HCT116 (cell line): ENCODE measurements around the gene PAQR8. TPM values are rescaled to one million over a fixed set of nuclear protein-coding genes. Genes with fewer than 3 reads are reported as not detected.
A peak's percentile ranks its signal among the peaks of the same experiment; 100 is the strongest.

Source experiments
- ATAC-seq: fragments of 200-7000 bp; cut with Tn5 transposase; 2 replicates; pipeline ENCODE4 v1.9.1; 2020; ENCODE audit warnings: mild to moderate bottlenecking, moderate library complexity
- BruUV-seq: library from RNA; stranded (reverse); fragments of 400-500 nt; replicated peaks from 2 replicates; lab custom pipeline; 2021; lab: Mats Ljungman, UMichigan
- CTCF ChIA-PET: fragments of 300-600 bp; sonication (Branson Sonifier 250); formaldehyde crosslinking; loops from one replicate; lab custom pipeline; 2021; ENCODE audit warnings: antibody characterized with exemption; lab: Charles Lee
- POLR2A ChIA-PET: fragments of 300-600, 350-600 bp; sonication (Branson Sonifier 250); formaldehyde crosslinking; loops from one replicate; lab custom pipeline; 2021; ENCODE audit warnings: antibody characterized with exemption; lab: Charles Lee
- RAD21 ChIA-PET, 2 experiments: fragments of 300-600 bp; sonication (Branson Sonifier 250); formaldehyde crosslinking; loops; one replicate each; lab custom pipeline; 2023; ENCODE audit warnings: low total read pairs in 2 of 2; ENCODE audit not compliant: uncharacterized antibody in 2 of 2, unreplicated experiment in 2 of 2, low non-redundant PET in 1 of 2; lab: Charles Lee
- DNase-seq: peaks from one replicate; pipeline ENCODE4 v3.0.0-alpha.2; 2010; ENCODE audit warnings: low read depth, low spot score
- H2AFZ ChIP-seq: fragments of 200-600 bp; shearing (Covaris generic), sonication (generic); 2 replicates; pipeline ENCODE4 v1.6.1; 2017; ENCODE audit warnings: low read depth, mixed run types, mixed read lengths, antibody characterized with exemption, low read length; ENCODE audit not compliant: poor library complexity, severe bottlenecking
- H3K27ac ChIP-seq: 2 replicates; pipeline ENCODE4 v1.5.1; 2012; ENCODE audit warnings: low read depth, low read length
- H3K27me3 ChIP-seq: fragments of 200-600 bp; sonication (generic); 2 replicates; pipeline ENCODE4 v1.6.1; 2016; ENCODE audit warnings: mixed run types, low read length, mixed read lengths; ENCODE audit not compliant: insufficient read depth
- H3K36me3 ChIP-seq, 2 experiments: fragments of 200-500 bp in 1 of 2; fragments of 200-600 bp in 1 of 2; sonication (Bioruptor generic) in 1 of 2; sonication (generic) in 1 of 2; 2 replicates each; pipeline versions ENCODE4 v1.5.1 to v1.6.1; 2014 to 2016; ENCODE audit warnings: low read length in 2 of 2, inconsistent platforms in 1 of 2, mixed read lengths in 1 of 2, mixed run types in 1 of 2; ENCODE audit not compliant: insufficient read depth in 2 of 2, control insufficient read depth in 1 of 2
- H3K4me1 ChIP-seq, 2 experiments: fragments of 200-600 bp in 1 of 2; sonication (generic) in 1 of 2; 2 replicates each; pipeline versions ENCODE4 v1.5.1 to v1.6.1; 2012 to 2017; ENCODE audit warnings: low read length in 2 of 2, inconsistent platforms in 1 of 2, mild to moderate bottlenecking in 1 of 2, mixed read lengths in 1 of 2, mixed run types in 1 of 2, moderate library complexity in 1 of 2; ENCODE audit not compliant: insufficient read depth in 2 of 2, control insufficient read depth in 1 of 2
- H3K4me2 ChIP-seq: fragments of 200-600 bp; sonication (generic); 2 replicates; pipeline ENCODE4 v1.6.1; 2017; ENCODE audit warnings: mixed run types, low read length, mixed read lengths
- H3K4me3 ChIP-seq, 2 experiments: fragments of 200-600 bp in 1 of 2; sonication (generic) in 1 of 2; replicated peaks in 1 of 2; 2 replicates each; pipeline ENCODE4 v1.5.1; 2011 to 2016; ENCODE audit warnings: low read length in 2 of 2, control low read depth in 1 of 2, low read depth in 1 of 2, mild to moderate bottlenecking in 1 of 2, mixed read lengths in 1 of 2, mixed run types in 1 of 2
- H3K79me2 ChIP-seq: fragments of 200-600 bp; sonication (generic); 2 replicates; pipeline ENCODE4 v1.6.1; 2017; ENCODE audit warnings: mild to moderate bottlenecking, mixed run types, low read length, moderate library complexity, mixed read lengths; ENCODE audit not compliant: insufficient read depth
- H3K9ac ChIP-seq: fragments of 200-600 bp; sonication (generic); 2 replicates; pipeline ENCODE4 v1.6.1; 2016; ENCODE audit warnings: low read length, mixed read lengths
- H3K9me2 ChIP-seq: fragments of 200-600 bp; sonication (generic), shearing (Covaris generic); 2 replicates; pipeline ENCODE4 v1.6.1; 2017; ENCODE audit warnings: mixed run types, mild to moderate bottlenecking, moderate library complexity; ENCODE audit not compliant: insufficient read depth
- H3K9me3 ChIP-seq, 2 experiments: fragments of 200-500 bp in 1 of 2; fragments of 200-600 bp in 1 of 2; sonication (Bioruptor generic) in 1 of 2; sonication (generic) in 1 of 2; 2 replicates each; pipeline ENCODE4 v1.6.1; 2014 to 2017; ENCODE audit warnings: low read length in 2 of 2, mixed read lengths in 2 of 2, inconsistent platforms in 1 of 2, low read depth in 1 of 2, mild to moderate bottlenecking in 1 of 2, mixed run types in 1 of 2, moderate library complexity in 1 of 2; ENCODE audit not compliant: control insufficient read depth in 1 of 2, insufficient read depth in 1 of 2
- H4K20me1 ChIP-seq: fragments of 200-600 bp; sonication (generic), shearing (Covaris generic); 2 replicates; pipeline ENCODE4 v1.6.1; 2017; ENCODE audit warnings: mixed run types, mild to moderate bottlenecking, moderate library complexity; ENCODE audit not compliant: insufficient read depth
- CBX3 ChIP-seq: IDR thresholded peaks from 2 replicates; pipeline ENCODE4 v1.6.1; 2012; ENCODE audit warnings: low read depth
- EGR1 ChIP-seq: IDR thresholded peaks from 2 replicates; pipeline ENCODE4 v1.6.1; 2012; ENCODE audit warnings: low read depth
- EZH2 ChIP-seq: fragments of 200-600 bp; sonication (generic); IDR thresholded peaks from 2 replicates; pipeline ENCODE4 v1.6.1; 2017; ENCODE audit warnings: antibody characterized with exemption, mixed run types
- EZH2phosphoT487 ChIP-seq: fragments of 200-600 bp; IDR thresholded peaks from 2 replicates; pipeline ENCODE4 v1.6.1; 2018; ENCODE audit warnings: antibody characterized with exemption, borderline replicate concordance
- FOSL1 ChIP-seq: IDR thresholded peaks from 2 replicates; pipeline ENCODE4 v1.6.1; 2012; ENCODE audit warnings: low read depth
- JUND ChIP-seq: IDR thresholded peaks from 2 replicates; pipeline ENCODE4 v1.6.1; 2012
- POLR2A ChIP-seq: IDR thresholded peaks from 2 replicates; pipeline ENCODE4 v1.7.0; 2011; ENCODE audit warnings: borderline replicate concordance; ENCODE audit not compliant: insufficient read depth, insufficient read length; ENCODE audit errors: extremely low read depth
- RAD21 ChIP-seq: IDR thresholded peaks from 2 replicates; pipeline ENCODE4 v1.6.1; 2012; ENCODE audit warnings: low read depth, mild to moderate bottlenecking
- REST ChIP-seq: IDR thresholded peaks from 2 replicates; pipeline ENCODE4 v1.6.1; 2012; ENCODE audit warnings: low read depth
- SIN3A ChIP-seq: IDR thresholded peaks from 2 replicates; pipeline ENCODE4 v1.6.1; 2012; ENCODE audit warnings: low read depth
- SP1 ChIP-seq: IDR thresholded peaks from 2 replicates; pipeline ENCODE4 v1.6.1; 2012; ENCODE audit warnings: low read depth
- TCF7L2 ChIP-seq: IDR thresholded peaks from 2 replicates; pipeline ENCODE4 v1.7.0; 2011; ENCODE audit warnings: borderline replicate concordance, inconsistent platforms; ENCODE audit not compliant: insufficient read depth, insufficient read length; ENCODE audit errors: extremely low read depth
- YY1 ChIP-seq: IDR thresholded peaks from 2 replicates; pipeline ENCODE4 v1.6.1; 2011; ENCODE audit warnings: low read length, low read depth, moderate library complexity, mild to moderate bottlenecking; ENCODE audit not compliant: insufficient replicate concordance; ENCODE audit errors: extremely low read depth
- ZFX ChIP-seq: fragments of 450-650 bp; IDR thresholded peaks from 2 replicates; pipeline ENCODE4 v1.6.1; 2017
- intact Hi-C: fragments of 100-400 bp; cut with micrococcal nuclease; formaldehyde crosslinking; loops from 2 replicates; pipeline ENCODE4 v1.10.0; 2022
- total RNA-seq: library from RNA; stranded (reverse); gene quantifications from one replicate; pipeline ENCODE4 v1.2.1, GENCODE V29; 2021; ENCODE audit not compliant: unreplicated experiment
- TF ChIP-seq, protein P1 (sequence below): IDR thresholded peaks from 2 replicates; pipeline ENCODE4 v1.6.1; 2012
- TF ChIP-seq, protein P2 (sequence below): IDR thresholded peaks from 2 replicates; pipeline ENCODE4 v1.6.1; 2011; ENCODE audit warnings: mild to moderate bottlenecking, low read length, moderate library complexity; ENCODE audit not compliant: insufficient replicate concordance; ENCODE audit errors: extremely low read depth
- TF ChIP-seq, protein P3 (sequence below): IDR thresholded peaks from 2 replicates; pipeline ENCODE4 v1.6.1; 2012

PAQR8 gene
- total RNA-seq, 1 experiment from 2014 or later = 5.9 TPM

DNA sequence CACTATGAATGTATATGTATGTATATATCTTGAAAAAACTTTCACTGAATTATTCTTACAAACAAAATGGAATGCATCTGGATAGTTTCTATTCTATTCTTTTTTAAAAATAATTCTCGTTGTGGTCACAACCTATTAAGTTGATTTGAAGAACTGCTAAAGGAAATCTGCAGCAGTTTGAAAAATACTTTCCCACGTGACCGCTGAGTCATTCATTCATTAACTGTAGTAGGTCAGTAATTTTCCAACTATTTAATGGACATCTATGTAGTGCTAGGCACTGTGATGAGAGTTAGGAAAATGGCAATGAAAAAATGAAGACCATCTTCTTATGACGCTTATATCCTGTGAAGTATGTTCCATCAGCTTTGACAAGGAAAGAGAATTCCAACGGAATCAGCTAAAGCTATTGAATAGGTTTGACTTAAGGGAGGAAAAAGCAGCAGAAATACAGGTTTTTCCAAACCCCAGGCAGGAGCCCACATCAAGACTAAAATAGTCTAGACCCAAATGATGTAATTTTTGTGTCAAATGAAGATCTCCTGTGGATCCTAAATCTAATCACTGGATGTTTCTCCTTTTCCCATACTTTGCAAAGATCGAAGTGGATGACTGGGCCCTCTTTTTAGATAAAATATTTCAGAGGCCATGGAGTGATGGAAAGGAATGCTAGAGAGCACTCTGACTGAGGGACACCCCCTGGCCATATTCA lies 54.1 kb downstream of the PAQR8 start:
- CTCF ChIA-PET = interaction anchor here (0.7 to 4.0 kb wide), 7 partner anchors 54 to 256 kb away, joined by 3 to 20 read pairs (median 6); partner anchors contain the start of gene PAQR8

More for the DNA sequence above, 54.1 kb downstream of the PAQR8 start:
- H3K9me3 ChIP-seq = no peaks in the 10 kb centered on the region
- no peaks in the 10 kb centered on the region for H4K20me1 ChIP-seq
- H3K79me2 ChIP-seq = no peaks in the 10 kb centered on the region
- H3K27me3 ChIP-seq = no peaks in the 10 kb centered on the region
- TF ChIP-seq ZFX (no peak), RAD21 (no peak), EZH2 (no peak), SP1 (no peak), SIN3A (no peak), EGR1 (no peak), REST (no peak), TCF7L2 (no peak), CBX3 (no peak; the same call in 1 of the 2 replicates), POLR2A (no peak), EZH2phosphoT487 (no peak), JUND (no peak), FOSL1 (no peak), YY1 (no peak)
- TF ChIP-seq, protein P1, sequence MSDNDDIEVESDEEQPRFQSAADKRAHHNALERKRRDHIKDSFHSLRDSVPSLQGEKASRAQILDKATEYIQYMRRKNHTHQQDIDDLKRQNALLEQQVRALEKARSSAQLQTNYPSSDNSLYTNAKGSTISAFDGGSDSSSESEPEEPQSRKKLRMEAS = no peak; the same call in 1 of the 2 replicates
- TF ChIP-seq, protein P2, sequence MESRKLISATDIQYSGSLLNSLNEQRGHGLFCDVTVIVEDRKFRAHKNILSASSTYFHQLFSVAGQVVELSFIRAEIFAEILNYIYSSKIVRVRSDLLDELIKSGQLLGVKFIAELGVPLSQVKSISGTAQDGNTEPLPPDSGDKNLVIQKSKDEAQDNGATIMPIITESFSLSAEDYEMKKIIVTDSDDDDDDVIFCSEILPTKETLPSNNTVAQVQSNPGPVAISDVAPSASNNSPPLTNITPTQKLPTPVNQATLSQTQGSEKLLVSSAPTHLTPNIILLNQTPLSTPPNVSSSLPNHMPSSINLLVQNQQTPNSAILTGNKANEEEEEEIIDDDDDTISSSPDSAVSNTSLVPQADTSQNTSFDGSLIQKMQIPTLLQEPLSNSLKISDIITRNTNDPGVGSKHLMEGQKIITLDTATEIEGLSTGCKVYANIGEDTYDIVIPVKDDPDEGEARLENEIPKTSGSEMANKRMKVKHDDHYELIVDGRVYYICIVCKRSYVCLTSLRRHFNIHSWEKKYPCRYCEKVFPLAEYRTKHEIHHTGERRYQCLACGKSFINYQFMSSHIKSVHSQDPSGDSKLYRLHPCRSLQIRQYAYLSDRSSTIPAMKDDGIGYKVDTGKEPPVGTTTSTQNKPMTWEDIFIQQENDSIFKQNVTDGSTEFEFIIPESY = no peak
- TF ChIP-seq, protein P3, sequence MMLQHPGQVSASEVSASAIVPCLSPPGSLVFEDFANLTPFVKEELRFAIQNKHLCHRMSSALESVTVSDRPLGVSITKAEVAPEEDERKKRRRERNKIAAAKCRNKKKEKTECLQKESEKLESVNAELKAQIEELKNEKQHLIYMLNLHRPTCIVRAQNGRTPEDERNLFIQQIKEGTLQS = no peak
- no peak overlapping the region for H3K4me3 ChIP-seq
- peak overlapping the region; percentile 17; the same call in 1 of the 2 replicates for H3K4me2 ChIP-seq
- no peak overlapping the region for H3K27ac ChIP-seq
- ChIA-PET POLR2A (interaction anchor here (1.8 kb wide), 1 partner anchor 246 kb away, joined by 6 read pairs; no protein-coding TSS in a partner anchor), RAD21 (no interaction called here)
- no peak overlapping the region for H3K9ac ChIP-seq
- no peaks in the 10 kb centered on the region for H3K36me3 ChIP-seq
- no TSS peak for BruUV-seq
- ATAC-seq = no peak
- intact Hi-C loops = loop anchor here (1.0 to 5.0 kb wide), 6 partner anchors 88 to 646 kb away; partner anchors contain the start of gene TRAM2
- H3K9me2 ChIP-seq = no peaks in the 10 kb centered on the region
- H2AFZ ChIP-seq = peak overlapping the region; percentile 33
- peaks cover 15 to 42% of the 10 kb centered on the region in 2 experiments for H3K4me1 ChIP-seq
- no peak for DNase-seq
